KMS-11 (cell line): ENCODE measurements around the gene ZNF688.
"Not testable (repeated sequence)": the region's sequence is repeated elsewhere in the genome, so short reads cannot be mapped to it uniquely, and the experiment has no call there.

ENCODE experiments used
- H2AFZ ChIP-seq: fragments of 200-600 bp; sonication (generic); 2 replicates; pipeline ENCODE4 v1.6.1; 2016; ENCODE audit warnings: antibody characterized with exemption, mixed run types, low read depth
- H3K27ac ChIP-seq: fragments of 200-600 bp; sonication (generic); 2 replicates; pipeline ENCODE4 v1.6.1; 2016; ENCODE audit warnings: mild to moderate bottlenecking, mixed run types
- H3K27me3 ChIP-seq: fragments of 200-600 bp; sonication (generic); 2 replicates; pipeline ENCODE4 v1.6.1; 2017; ENCODE audit warnings: mild to moderate bottlenecking, low read depth, mixed run types, moderate library complexity; ENCODE audit not compliant: insufficient read depth
- H3K36me3 ChIP-seq: fragments of 200-600 bp; sonication (generic); 2 replicates; pipeline ENCODE4 v1.6.1; 2017; ENCODE audit warnings: mild to moderate bottlenecking, mixed run types; ENCODE audit not compliant: insufficient read depth
- H3K4me1 ChIP-seq: fragments of 200-600 bp; sonication (generic); 2 replicates; pipeline ENCODE4 v1.6.1; 2016; ENCODE audit warnings: mild to moderate bottlenecking, low read depth, mixed run types; ENCODE audit not compliant: poor library complexity, severe bottlenecking
- H3K4me2 ChIP-seq: fragments of 200-600 bp; sonication (generic); 2 replicates; pipeline ENCODE4 v1.7.0; 2016; ENCODE audit warnings: mild to moderate bottlenecking, mixed run types
- H3K4me3 ChIP-seq: fragments of 200-600 bp; sonication (generic); IDR thresholded peaks from 2 replicates; pipeline ENCODE4 v1.6.1; 2017; ENCODE audit warnings: low read depth, low read length, mixed read lengths; ENCODE audit not compliant: insufficient read depth
- H3K79me2 ChIP-seq: fragments of 200-600 bp; sonication (generic); 2 replicates; pipeline ENCODE4 v1.6.1; 2016; ENCODE audit warnings: low read depth, mixed run types; ENCODE audit not compliant: insufficient read depth
- H3K9ac ChIP-seq: fragments of 200-600 bp; sonication (generic); 2 replicates; pipeline ENCODE4 v1.6.1; 2016; ENCODE audit warnings: mild to moderate bottlenecking, mixed run types
- H4K20me1 ChIP-seq: fragments of 200-600 bp; sonication (generic); 2 replicates; pipeline ENCODE4 v1.6.1; 2016; ENCODE audit warnings: mild to moderate bottlenecking, mixed run types; ENCODE audit not compliant: insufficient read depth
- CTCF ChIP-seq: fragments of 200-600 bp; sonication (generic); conservative IDR thresholded peaks from 2 replicates; pipeline ENCODE4 v1.6.1; 2017; ENCODE audit warnings: low read depth, mild to moderate bottlenecking, antibody characterized with exemption, low read length, moderate library complexity, mixed read lengths

ZNF688 gene

GRCh38 chr16:30543067-30543466, 28.4 kb downstream of the ZNF688 start:
- Histone ChIP-seq H3K27me3 (no peaks in the 10 kb centered on the region), H3K9ac (no peak overlapping the region), H3K4me2 (no peak overlapping the region), H3K4me3 (no peak overlapping the region), H3K79me2 (no peaks in the 10 kb centered on the region), H3K4me1 (no peaks in the 10 kb centered on the region), H3K36me3 (no peaks in the 10 kb centered on the region), H2AFZ (no peak overlapping the region), H4K20me1 (no peaks in the 10 kb centered on the region), H3K27ac (no peak overlapping the region)
- TF ChIP-seq CTCF: no peak

GRCh38 chr16:30541502-30542329, 29.8 kb downstream of the ZNF688 start:
- TF ChIP-seq CTCF: no peak
- Histone ChIP-seq H3K4me1 (no peaks in the 10 kb centered on the region), H3K4me2 (no peak overlapping the region), H3K36me3 (no peaks in the 10 kb centered on the region), H3K4me3 (no peak overlapping the region), H3K9ac (no peak overlapping the region), H3K79me2 (no peaks in the 10 kb centered on the region), H3K27me3 (no peaks in the 10 kb centered on the region), H4K20me1 (no peaks in the 10 kb centered on the region), H3K27ac (no peak overlapping the region), H2AFZ (no peak overlapping the region)

GRCh38 chr16:30540916-30541464, 30.5 kb downstream of the ZNF688 start:
- H3K9ac ChIP-seq, H3K4me2 ChIP-seq: not testable (repeated sequence)

GRCh38 chr16:30539986-30540526, 31.5 kb downstream of the ZNF688 start:
- not testable (repeated sequence) for H2AFZ ChIP-seq, H3K4me3 ChIP-seq, H3K9ac ChIP-seq, H3K79me2 ChIP-seq, H3K36me3 ChIP-seq, H3K27me3 ChIP-seq, H3K27ac ChIP-seq, H4K20me1 ChIP-seq, H3K4me2 ChIP-seq
- peaks cover 12% of the 10 kb centered on the region for H3K4me1 ChIP-seq

More at GRCh38 chr16:30540916-30541464, 30.5 kb downstream of the ZNF688 start:
- H4K20me1 ChIP-seq, H3K4me1 ChIP-seq, H3K4me3 ChIP-seq, H3K27me3 ChIP-seq, H3K36me3 ChIP-seq, H3K27ac ChIP-seq, H2AFZ ChIP-seq, H3K79me2 ChIP-seq: not testable (repeated sequence)

- no peak overlapping the region for H2AFZ ChIP-seq
- no peak overlapping the region for H3K4me3 ChIP-seq
- no peak overlapping the region for H3K4me2 ChIP-seq
- no peak for TF ChIP-seq CTCF
- H3K27me3 ChIP-seq: no peaks in the 10 kb centered on the region
- H3K4me1 ChIP-seq: peaks cover 12% of the 10 kb centered on the region
- no peak overlapping the region for H3K27ac ChIP-seq
- no peaks in the 10 kb centered on the region for H3K36me3 ChIP-seq
- no peaks in the 10 kb centered on the region for H4K20me1 ChIP-seq
- no peak overlapping the region for H3K9ac ChIP-seq
- H3K79me2 ChIP-seq: no peaks in the 10 kb centered on the region; the same call in 1 of the 2 replicates
Measured at GRCh38 chr16:30539000-30539964, 32.2 kb downstream of the ZNF688 start.

GRCh38 chr16:30536391-30537024, 35.0 kb downstream of the ZNF688 start:
- H3K27me3 ChIP-seq, H3K36me3 ChIP-seq, H2AFZ ChIP-seq, H3K79me2 ChIP-seq, H4K20me1 ChIP-seq, H3K27ac ChIP-seq, H3K4me3 ChIP-seq, H3K9ac ChIP-seq: not testable (repeated sequence)
- 0 out of 2 replicates have a peak overlapping the region, but pooled peaks have one; percentile 81 for H3K4me2 ChIP-seq
- H3K4me1 ChIP-seq: peaks cover 22% of the 10 kb centered on the region
